HG02678 (cell line): ENCODE measurements around the gene SLIT1.

Experiments used
- ATAC-seq: cut with Tn5 transposase; IDR thresholded peaks from one replicate; pipeline ENCODE4 v1.9.1; 2021; ENCODE audit warnings: mild to moderate bottlenecking, moderate library complexity; ENCODE audit not compliant: unreplicated experiment

SLIT1 gene

DNA sequence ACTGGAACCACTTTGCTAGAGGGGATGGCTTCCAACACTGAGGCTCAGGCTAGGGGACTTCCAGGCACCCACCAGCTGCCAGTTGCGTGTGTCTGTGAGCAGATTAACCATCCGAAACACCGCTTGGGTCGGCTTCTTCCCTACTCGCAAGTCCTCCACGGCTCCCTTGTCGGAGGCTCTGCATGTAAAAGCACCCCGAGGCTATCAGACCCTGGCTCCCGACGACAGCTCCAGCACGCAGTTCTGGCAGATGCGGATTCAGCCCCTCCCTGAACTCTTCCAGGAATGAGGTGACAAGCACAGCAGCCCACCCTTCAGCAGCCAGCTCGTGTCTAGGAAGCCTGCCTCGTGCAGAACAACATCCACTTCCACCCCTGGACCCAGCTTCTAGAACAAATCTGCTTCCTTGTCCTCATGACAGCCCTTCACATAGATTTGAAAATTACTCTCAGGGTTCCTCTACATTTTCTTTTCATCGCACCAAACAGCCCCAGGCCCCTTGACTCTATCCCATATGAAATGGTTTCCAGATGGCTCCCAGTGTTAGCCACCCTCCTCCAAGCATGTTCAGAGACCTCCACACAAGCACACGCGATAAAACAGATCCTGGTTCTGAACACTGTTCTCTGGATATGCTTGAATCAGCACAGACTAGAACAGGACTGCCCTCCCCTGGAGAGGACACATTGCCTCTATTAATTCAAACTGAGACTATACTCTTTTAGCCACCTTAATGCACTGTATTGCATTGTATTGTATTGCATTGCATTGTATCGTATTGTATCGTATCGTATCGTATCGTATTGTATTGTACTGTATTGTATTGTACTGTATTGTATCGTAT is 44.6 kb downstream of the SLIT1 start:
- no peak for ATAC-seq

DNA sequence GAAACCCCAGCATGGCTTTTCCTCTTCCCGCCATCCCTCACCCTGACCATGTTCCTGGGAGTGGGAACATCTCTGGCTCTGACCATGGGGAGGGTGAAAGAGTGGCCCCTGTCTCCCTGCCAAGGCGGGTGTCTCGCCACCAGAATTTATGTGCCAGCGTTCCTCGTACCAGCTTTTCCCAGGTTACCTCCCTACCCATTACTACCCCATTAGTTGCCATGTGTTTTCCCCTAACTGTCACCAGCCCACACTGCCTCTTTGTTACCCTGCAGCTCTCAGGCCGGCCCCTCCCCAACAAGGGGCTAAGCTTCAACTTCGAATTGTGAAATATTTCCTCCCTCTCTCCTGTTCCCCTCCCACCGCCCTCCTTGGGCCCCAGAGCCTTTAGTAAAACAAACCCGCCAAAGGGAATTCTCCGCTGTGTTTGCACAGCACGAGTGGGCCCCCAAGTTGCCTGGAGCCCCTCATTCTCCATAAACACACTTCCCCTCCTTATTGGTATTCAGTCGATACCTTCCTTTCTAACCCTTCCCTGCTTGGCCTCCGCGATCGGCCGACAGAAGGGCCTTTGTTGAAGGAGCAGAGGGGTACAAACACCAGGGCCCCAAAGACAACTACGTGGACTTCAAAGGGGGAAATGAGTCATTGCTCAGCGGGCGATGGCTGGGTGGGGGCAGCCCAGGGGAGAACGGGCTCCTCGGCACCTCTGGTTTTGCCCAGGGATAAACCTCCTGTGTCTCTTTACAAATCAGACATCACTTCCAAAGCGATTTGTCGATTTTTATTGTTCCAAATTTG is 45.5 kb downstream of the SLIT1 start:
- ATAC-seq: no peak

DNA sequence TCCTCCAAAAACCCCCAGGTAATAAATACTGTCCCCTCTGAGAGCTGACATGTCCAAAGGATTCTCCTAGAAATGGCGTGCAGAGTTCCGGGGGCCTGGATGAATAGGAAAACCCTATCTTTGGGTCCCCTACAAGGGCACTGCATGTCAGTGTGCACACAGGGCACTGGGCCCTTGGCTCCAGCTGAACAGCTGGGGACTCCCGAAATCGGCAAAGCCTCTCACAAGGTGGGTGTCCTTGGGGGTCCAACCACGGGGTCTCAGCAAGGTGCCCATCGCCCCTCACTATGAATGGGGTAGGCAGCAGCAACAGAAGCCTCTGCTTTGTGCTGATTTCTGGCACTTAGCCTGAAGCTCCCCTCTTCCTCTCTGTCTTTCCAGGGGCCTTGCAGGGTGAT is 46.1 kb downstream of the SLIT1 start:
- ATAC-seq: no peak

DNA sequence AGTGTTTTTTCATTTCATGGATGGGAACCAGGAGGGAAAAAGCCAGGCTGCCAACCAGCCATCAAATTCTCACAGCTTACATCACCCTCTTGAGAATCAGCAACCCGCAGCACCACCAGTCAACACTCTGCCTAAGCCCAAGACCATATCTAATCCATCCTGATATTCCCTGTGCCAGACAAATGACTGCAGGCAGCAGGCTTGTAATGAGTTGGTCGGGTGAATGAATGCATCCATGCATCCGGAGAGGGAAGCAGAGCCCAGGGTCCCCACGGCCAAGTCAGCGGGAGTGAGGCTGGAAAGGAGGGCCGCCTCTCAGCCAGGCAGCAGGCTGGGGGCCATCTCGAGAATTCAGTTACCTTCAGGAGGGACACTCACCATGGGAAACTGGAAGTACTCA is 46.9 kb downstream of the SLIT1 start:
- ATAC-seq: no peak

DNA sequence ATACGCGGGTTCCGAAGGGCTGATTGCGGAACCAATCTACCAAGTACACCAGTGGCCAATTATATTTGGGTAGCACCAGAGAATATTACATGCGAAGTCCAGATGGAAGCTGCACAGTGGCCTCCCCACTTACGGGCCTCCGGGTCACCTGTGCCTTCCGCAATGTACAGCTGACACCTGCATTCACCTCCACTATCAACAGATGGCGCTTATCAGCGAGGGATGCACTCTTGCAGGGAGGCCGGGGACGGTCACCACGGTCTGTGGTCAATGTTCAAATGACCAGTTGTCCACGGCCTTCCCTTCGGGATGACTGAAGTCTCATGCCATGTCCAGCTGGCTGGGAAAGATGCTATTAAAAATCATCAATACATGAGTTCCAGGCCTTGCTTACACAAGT is 47.6 kb downstream of the SLIT1 start:
- no peak for ATAC-seq

DNA sequence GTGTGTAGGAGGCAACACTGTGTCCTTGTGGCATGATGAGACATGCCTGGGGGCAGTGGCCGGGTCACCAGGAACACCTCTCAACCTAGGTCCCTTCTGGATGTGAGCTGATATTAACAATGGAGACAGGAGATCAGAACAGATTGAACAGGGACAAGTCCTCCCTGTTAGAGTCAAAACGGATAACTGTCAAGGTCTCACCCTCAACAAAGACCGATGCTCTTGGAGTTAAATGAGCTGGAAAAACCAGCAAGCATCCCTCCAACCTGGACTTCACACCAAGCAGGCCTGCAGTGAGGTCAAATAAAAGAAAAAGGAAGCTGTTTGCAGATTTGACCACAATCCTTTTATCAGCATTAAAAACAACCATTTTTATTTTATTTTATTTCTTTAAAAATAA is 49.0 kb downstream of the SLIT1 start:
- ATAC-seq: no peak

DNA sequence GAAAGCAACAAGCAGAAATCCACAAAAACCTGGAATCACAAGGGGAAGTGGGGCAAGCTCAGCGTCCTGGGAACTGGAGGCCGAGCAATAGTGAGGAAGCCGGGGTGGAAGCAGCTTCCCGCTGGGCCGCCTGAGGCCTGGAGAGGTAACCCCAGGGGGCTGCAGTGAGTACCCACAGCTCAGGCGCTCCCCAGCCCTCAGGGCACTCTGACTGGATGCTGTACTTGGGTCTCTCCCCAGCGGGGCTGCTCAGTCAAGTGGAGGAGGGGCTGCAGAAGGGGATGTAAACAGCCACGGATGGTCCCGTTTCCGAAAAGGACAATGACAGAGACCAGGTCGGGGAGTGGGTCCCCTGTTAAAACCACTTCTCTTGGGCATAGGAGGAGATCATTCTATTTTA is 50.3 kb downstream of the SLIT1 start:
- ATAC-seq: no peak

DNA sequence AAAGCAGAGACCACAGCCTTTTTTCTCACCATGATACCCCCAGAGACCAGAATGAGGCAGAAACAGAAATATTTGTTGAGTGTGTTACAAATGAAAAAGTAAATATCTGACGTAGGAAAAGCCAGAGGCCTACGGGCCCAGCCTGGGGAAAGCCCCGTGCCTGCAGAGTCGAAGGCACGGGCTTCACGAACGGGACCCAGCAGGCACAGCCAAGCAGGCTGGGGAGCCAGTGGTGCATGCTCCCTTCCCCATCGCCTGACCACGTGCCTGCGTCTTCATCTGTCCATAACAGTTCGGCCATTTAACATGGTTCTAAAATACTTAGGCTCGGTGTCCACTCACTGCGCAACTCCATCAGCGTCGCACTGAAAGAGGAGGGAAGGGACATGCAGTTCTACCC is 50.8 kb downstream of the SLIT1 start:
- ATAC-seq: no peak

DNA sequence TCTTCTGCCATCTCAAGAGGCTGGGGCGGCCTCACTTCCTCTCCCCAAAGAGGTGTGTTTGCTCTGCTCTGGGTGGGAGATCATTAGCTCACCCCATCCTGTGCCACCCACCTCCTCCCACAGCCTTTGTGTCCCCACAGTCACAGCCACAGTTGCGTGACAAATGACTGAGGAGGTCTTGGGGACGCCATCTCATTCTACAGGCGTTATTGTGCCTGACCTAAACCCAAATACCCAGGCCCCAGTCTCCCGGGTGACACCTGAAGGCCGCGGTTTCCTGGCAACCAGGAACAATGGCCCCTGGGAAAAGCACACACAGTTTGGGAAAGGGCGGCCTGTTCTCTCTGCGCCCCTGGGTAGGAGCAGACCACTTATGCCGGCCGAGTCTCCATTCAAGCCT is 51.6 kb downstream of the SLIT1 start:
- ATAC-seq: no peak

DNA sequence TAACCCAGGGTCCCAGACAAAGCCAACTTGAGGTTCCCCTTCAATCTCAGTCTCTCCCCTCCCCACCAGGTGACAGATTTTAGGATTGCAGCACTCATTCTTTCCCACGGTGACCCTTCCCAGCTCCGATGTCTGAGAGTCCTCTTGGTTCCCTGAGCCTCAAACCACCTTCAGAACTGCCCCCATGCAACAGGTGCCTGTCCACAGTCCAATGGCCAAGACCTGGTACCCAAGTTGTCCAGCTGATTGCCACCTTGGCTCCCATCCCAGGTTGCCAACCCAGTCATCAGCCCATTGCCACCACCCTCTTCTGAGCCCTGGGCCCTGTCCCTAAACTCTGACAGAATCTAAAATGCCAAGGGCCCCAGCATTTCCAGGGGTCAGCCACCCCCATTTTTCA is 53.5 kb downstream of the SLIT1 start:
- no peak for ATAC-seq

DNA sequence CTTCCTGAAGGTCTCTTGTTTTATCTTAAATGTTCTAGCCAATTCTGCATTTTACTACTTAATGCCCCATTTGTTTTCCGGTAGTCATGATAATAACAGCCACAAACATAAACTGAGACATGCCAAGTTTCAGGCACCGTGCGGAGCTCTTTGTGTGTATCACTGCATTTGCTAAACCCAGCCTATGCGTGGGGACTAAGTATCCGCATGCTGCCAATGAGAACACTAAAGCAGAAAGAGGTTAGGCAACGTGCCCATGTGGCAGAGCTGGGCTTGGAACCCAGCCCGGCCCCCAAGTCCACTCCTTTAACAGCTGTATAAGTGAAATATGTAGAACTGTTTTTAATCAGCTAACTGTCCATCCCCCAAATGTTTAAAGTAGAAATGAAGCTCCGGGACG is 54.1 kb downstream of the SLIT1 start:
- no peak for ATAC-seq

DNA sequence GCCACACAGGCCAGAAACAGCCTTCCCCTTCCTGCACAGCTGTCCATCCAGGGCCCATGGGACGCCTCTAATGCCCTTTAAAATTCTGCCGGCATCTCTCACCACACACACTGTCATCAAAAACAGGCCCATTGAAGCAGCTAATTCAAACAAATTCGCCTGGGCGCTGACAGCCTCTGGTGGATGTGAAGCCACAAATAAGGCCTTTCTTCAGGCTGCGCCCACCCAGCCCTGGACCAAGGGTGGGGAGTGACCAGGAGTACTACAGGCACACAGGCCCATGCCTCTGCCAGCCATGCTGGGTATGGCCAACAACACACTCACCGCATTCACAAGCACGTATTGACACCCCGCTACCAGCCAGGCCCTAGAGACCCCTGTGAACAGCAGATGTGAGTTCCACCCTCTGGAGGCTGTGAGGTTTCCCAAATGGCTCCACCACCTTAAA is 54.6 kb downstream of the SLIT1 start:
- ATAC-seq: no peak

DNA sequence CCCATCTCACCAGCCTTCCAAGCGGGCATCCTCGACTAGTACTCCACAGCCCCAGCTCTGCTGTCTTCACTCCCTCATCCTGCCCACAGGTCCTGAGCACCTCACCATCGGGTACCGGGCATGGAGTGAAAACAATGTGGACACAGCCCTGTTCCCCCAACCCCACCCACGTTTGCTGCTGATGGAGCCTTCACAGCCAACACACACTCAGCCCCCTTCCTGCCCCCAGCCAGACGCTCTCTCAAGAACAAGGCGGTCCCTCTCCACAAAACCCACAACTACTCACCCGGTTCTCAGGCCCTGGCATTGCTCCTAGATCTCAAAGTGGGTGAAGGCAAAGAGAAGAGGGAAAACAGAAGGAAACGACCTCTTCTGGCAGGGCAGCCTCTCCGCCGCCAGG is 56.1 kb downstream of the SLIT1 start:
- no peak for ATAC-seq

DNA sequence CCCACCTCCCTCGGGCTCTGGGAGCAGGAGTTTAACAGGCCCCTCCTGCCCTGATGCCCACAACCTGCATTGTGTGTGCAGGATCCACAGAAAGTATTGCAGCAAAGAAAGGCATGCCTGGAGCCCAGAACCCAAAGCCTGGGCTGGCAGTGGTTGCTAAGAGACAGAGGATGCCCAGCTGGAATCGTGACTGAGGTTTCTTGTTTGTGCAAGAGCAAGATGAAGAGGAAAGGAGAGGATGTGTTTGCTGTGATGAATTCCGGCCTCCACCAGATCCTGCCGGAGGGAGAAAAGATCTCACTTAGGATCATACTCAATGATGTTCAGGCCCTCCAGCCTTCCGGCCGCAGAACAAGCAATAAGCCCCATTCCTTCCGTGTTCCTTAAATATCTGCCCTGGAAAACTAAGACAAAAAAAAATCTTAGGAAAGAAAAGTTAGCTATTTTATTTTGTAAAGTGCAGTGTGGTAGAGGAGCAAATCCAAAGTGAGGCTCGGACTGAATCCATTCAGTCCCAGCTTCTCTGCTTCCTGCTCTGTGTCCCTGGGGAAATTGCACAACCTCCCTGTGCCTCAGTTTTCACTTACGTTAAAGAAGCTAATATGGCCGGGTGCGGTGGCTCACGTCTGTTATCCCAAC is 57.1 kb downstream of the SLIT1 start:
- no peak for ATAC-seq

DNA sequence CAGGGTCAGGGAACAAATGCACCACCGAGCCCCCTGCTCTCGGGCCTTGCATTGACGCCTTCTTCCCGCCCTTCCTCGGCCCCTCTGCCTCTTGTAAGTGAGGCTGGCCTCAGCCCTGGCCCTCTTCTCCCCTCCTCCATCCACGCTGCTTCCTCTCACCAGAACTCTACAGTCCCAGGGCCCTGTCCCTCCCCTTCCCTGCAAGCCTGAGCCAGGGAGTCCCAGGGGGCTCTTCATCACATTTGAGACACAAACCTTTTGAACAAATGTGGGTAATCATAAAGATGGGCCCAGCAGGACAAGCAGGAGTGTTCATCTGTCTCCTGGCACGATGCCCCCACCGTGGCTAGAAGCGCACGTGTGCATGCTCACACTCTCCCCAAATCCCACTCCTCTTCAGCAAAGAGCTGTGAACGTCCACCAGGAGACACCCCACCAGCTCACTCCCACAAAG is 57.7 kb downstream of the SLIT1 start:
- ATAC-seq: no peak

DNA sequence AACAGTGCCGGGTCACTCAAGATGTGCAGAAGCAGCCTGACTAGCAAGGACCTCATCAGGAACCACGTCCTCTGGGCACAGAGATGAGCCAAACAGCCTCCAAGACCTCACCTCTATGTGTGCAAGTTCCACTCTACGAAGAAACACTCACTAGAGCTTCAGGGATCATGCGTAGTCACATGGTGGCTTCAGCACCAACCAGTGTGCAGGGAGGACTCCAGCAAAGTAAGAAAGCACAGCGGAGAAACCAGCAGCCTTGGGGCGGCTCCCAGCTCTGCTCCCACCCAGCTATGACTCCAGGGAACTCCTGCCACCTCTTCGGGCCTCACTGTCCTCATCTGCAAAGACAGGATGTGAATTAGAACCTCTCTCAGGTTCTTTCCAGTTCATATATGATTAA is 58.2 kb downstream of the SLIT1 start:
- no peak for ATAC-seq

DNA sequence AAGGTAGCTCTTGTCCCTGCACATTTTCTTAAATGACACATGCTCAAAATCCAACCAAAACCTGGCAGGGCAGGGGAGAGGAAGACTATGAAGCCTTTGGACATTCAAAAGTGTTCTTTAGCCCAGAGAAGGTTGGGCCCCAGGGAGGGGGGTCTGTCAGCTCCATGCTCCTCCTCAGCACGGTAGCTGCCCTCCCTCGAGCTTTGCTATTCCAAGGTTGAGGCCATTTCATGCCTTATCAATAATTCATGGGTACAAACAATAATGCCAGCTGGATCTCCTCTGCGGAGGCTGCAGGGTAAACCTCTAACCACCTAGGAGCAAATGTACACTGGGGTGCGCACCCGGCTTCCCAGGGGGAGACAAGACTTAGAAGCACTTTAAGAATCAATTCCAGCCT is 61.5 kb downstream of the SLIT1 start:
- ATAC-seq: no peak

DNA sequence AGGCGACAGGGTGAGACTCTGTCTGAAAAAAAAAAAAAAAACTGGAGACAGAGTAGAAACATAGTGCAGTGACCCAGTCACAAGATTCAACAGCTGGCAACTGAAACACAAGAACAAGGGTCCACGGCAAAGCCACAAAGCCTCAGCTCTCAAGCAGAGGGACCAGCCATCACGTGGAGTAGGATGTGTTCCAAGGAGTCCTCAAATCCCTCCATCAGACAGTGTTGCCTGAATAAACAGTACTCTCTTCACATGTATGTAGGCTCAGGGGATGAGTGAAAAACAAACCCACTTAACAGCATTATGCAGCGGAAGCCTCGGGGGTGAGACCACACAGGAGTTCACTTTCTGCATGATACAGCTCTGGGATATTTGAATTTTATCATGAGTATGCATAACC is 62.0 kb downstream of the SLIT1 start:
- no peak for ATAC-seq

DNA sequence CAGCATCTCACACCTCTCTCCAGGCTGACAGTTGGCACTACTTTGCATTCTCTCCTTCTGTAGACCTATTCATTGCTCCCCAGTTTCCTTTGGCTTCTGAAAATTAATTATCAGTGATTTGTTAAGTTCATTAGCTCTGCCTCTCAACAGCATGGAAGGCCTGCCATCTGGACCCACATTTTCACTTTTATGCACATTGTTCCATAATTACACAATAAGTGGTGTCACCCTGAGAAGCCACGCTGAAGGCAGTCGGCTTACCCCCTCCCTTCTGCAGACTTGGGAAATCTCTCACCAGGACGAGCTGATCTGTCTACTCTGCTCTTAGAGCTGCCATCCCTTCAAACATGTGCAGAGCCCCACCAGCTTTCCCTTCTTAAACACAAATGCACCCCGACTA is 64.7 kb downstream of the SLIT1 start:
- no peak for ATAC-seq

DNA sequence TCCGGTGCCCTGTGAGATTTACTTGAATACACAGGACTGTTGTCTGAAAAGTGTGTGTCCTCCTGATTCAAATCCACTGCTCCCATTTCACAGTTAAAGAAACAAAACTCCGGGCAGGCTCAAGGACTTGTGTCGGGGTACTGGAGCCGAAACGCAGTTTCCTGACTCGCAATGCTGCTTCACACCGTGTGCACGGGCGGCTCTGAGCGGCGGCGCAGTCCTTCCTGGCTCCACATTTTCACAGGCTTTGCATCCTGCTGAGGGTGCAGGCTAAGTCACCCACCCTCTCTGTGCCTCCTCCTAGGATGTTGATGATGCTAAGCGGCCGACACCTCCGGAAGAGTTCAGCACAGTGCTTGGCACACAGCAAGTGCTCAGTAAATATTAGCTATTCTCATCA is 65.4 kb downstream of the SLIT1 start:
- ATAC-seq: no peak

DNA sequence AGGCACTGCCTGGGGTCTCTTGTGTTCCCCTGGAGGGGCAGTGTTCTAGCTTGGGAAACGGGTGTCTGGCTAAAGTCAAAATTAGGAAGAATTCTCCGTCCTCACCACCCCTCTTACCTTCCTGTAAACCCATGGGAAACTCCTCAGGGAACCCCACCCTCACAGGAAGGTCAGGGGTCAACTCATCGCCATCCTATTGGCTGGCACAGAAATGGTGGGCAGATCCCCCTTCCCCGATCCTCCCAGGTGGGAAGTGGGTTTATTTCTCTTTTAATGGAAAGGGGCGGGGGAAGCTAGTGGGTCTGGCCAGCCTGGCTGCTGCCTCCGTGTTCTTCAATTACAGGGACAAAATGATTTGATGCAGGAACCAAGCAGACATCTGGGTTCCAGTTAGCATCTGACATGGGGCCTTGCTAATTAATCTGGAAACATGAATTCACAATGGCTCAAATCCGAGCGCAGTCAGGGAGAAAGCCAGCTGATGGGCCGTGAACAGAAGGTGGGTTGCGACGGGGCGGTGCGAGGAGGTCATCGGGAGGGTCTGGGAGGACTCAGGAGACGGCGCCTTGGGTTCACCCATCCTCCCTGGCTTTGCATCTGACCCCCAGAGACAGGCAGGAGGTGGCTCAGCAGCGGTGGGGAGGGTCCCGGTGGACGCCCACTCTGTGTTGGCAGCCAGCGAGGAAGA is 66.6 kb downstream of the SLIT1 start:
- no peak for ATAC-seq
